HepG2 (cell line): Measurements from ENCODE around the gene LAMA5. TPM values are rescaled to one million over a fixed set of nuclear protein-coding genes. Genes with fewer than 3 reads are reported as not detected.
A peak's percentile ranks its signal among the peaks of the same experiment; 100 is the strongest.

ENCODE experiments used
- ATF7-NPFF ChIP-seq: sonication (generic); formaldehyde crosslinking; IDR thresholded peaks from 2 replicates; pipeline ENCODE4 v1.8.1; 2023; ENCODE audit warnings: mild to moderate bottlenecking, low read depth, missing genetic modification reagents, moderate library complexity
- ELF3 ChIP-seq: IDR thresholded peaks from 2 replicates; pipeline ENCODE4 v1.6.1; 2016; ENCODE audit warnings: missing genetic modification reagents, missing compliant biosample characterization
- GATAD1 ChIP-seq: IDR thresholded peaks from 2 replicates; pipeline ENCODE4 v1.6.1; 2016; ENCODE audit warnings: missing genetic modification reagents, missing compliant biosample characterization
- KLF13 ChIP-seq: sonication (generic); formaldehyde crosslinking; IDR thresholded peaks from 2 replicates; pipeline ENCODE4 v1.4.0; 2020; ENCODE audit warnings: mild to moderate bottlenecking, missing genetic modification reagents
- MXD3 ChIP-seq: IDR thresholded peaks from 2 replicates; pipeline ENCODE4 v1.6.1; 2016; ENCODE audit warnings: mild to moderate bottlenecking, missing biosample characterization, missing genetic modification reagents
- SMYD3 ChIP-seq: sonication (generic); formaldehyde crosslinking; IDR thresholded peaks from 2 replicates; pipeline ENCODE4 v1.8.1; 2023; ENCODE audit warnings: mild to moderate bottlenecking, missing genetic modification reagents
- SOX6 ChIP-seq, 2 experiments: fragments of 450-650 bp in 1 of 2; sonication (generic) in 1 of 2; formaldehyde crosslinking in 1 of 2; IDR thresholded peaks; 2 replicates each; pipeline versions ENCODE4 v1.4.0 to v1.6.1; 2017 to 2020; ENCODE audit warnings: antibody characterized with exemption in 1 of 2, mild to moderate bottlenecking in 1 of 2, missing genetic modification reagents in 1 of 2
- TAF15 ChIP-seq: fragments of 200-400 bp; formaldehyde crosslinking; IDR thresholded peaks from one replicate; pipeline ENCODE4 v1.6.1; 2018; ENCODE audit warnings: mild to moderate bottlenecking, low read depth, low read length; ENCODE audit not compliant: poor library complexity, severe bottlenecking
- ZBTB10 ChIP-seq: sonication (generic); formaldehyde crosslinking; IDR thresholded peaks from 2 replicates; pipeline ENCODE4 v1.4.0; 2020; ENCODE audit warnings: missing genetic modification reagents, borderline replicate concordance
- ZKSCAN8 ChIP-seq: IDR thresholded peaks from 2 replicates; pipeline ENCODE4 v1.6.1; 2016; ENCODE audit warnings: borderline replicate concordance, missing genetic modification reagents, missing compliant biosample characterization
- ZNF143 ChIP-seq: sonication (generic); formaldehyde crosslinking; IDR thresholded peaks from 2 replicates; pipeline ENCODE4 v1.4.0; 2020; ENCODE audit warnings: missing genetic modification reagents
- ZNF274 ChIP-seq: sonication (generic); formaldehyde crosslinking; IDR thresholded peaks from 2 replicates; pipeline ENCODE4 v1.5.1; 2020; ENCODE audit warnings: mild to moderate bottlenecking, missing genetic modification reagents
- ZNF335 ChIP-seq: sonication (generic); formaldehyde crosslinking; IDR thresholded peaks from 2 replicates; pipeline ENCODE4 v1.4.0; 2020; ENCODE audit warnings: missing genetic modification reagents
- ZNF772 ChIP-seq: sonication (generic); formaldehyde crosslinking; IDR thresholded peaks from 2 replicates; pipeline ENCODE4 v1.5.0; 2020; ENCODE audit warnings: mild to moderate bottlenecking, missing genetic modification reagents
- polyA plus RNA-seq, 8 experiments: library from polyadenylated mRNA; depleted of rRNA in 3 of 8; stranded (reverse) in 7 of 8; unstranded in 1 of 8; fragments of >200 nt; fragmentation: Illumina TruSeq in 4 of 8; extraction: Trizol in 4 of 8; gene quantifications; 2 replicates each; pipeline versions ENCODE4 v1.2.1 to v1.2.3, GENCODE V29; 2011 to 2016; ENCODE audit warnings: low read depth in 4 of 8, missing spikeins in 1 of 8, mixed read lengths in 1 of 8; ENCODE audit not compliant: insufficient read depth in 1 of 8
- total RNA-seq, 5 experiments: library from RNA; depleted of rRNA; stranded (reverse); fragments of >200 nt; fragmentation: Illumina TruSeq; extraction: Trizol; gene quantifications; 2 replicates each; pipeline ENCODE4 v1.2.3, GENCODE V29; 2016; ENCODE audit warnings: low read depth in 1 of 5
- TF ChIP-seq, protein P1 (sequence below): sonication (generic); formaldehyde crosslinking; IDR thresholded peaks from 2 replicates; pipeline ENCODE4 v1.4.0; 2020; ENCODE audit warnings: mild to moderate bottlenecking, missing genetic modification reagents
- TF ChIP-seq, protein P2 (sequence below): sonication (generic); formaldehyde crosslinking; IDR thresholded peaks from 2 replicates; pipeline ENCODE4 v1.5.1; 2020; ENCODE audit warnings: missing genetic modification reagents, mild to moderate bottlenecking, borderline replicate concordance
- TF ChIP-seq, protein P3 (sequence below): sonication (generic); formaldehyde crosslinking; IDR thresholded peaks from 2 replicates; pipeline ENCODE4 v1.4.0; 2020; ENCODE audit warnings: missing genetic modification reagents
- TF ChIP-seq, protein P4 (sequence below): sonication (generic); formaldehyde crosslinking; IDR thresholded peaks from 2 replicates; pipeline ENCODE4 v1.4.0; 2020; ENCODE audit warnings: missing genetic modification reagents
- TF ChIP-seq, protein P5 (sequence below): sonication (generic); formaldehyde crosslinking; IDR thresholded peaks from 2 replicates; pipeline ENCODE4 v1.5.1; 2020; ENCODE audit warnings: mild to moderate bottlenecking, moderate library complexity, missing genetic modification reagents

The LAMA5 gene
- total and polyA plus RNA-seq, 2 of the 13 experiments (the other 11 are each of a cell fraction or from before 2014, with no cell fraction given) = 21.0 to 44.7 TPM

- TF ChIP-seq ZBTB10 (CRISPR knock-in tag) (no peak; the same call in 1 of the 2 replicates), MXD3 (CRISPR knock-in tag) (no peak), ATF7-NPFF (CRISPR knock-in tag) (peak; percentile 82; the same call in 1 of the 2 replicates), ZNF772 (CRISPR knock-in tag) (0 out of 2 replicates have a peak, but pooled peaks have one; percentile 18), SMYD3 (peak; percentile 77; the same call in 1 of the 2 replicates), ZKSCAN8 (no peak), GATAD1 (0 out of 2 replicates have a peak, but pooled peaks have one; percentile 23), ELF3 (peak; percentile 53; the same call in 1 of the 2 replicates), TAF15 (peak; percentile 96), ZNF274 (CRISPR knock-in tag) (peak; percentile 84; the same call in 1 of the 2 replicates), ZNF335 (CRISPR knock-in tag) (no peak), ZNF143 (CRISPR knock-in tag) (0 out of 2 replicates have a peak, but pooled peaks have one; percentile 49), SOX6 (IDR thresholded peaks at IDR 0.05) (no peak), SOX6 (CRISPR knock-in tag; IDR thresholded peaks at IDR 0.05) (peak; percentile 55), KLF13 (CRISPR knock-in tag) (0 out of 2 replicates have a peak, but pooled peaks have one; percentile 74)
- TF ChIP-seq, protein P1, sequence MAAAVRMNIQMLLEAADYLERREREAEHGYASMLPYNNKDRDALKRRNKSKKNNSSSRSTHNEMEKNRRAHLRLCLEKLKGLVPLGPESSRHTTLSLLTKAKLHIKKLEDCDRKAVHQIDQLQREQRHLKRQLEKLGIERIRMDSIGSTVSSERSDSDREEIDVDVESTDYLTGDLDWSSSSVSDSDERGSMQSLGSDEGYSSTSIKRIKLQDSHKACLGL (CRISPR knock-in tag) = peak; percentile 67; the same call in 1 of the 2 replicates
- TF ChIP-seq, protein P2, sequence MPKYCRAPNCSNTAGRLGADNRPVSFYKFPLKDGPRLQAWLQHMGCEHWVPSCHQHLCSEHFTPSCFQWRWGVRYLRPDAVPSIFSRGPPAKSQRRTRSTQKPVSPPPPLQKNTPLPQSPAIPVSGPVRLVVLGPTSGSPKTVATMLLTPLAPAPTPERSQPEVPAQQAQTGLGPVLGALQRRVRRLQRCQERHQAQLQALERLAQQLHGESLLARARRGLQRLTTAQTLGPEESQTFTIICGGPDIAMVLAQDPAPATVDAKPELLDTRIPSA (CRISPR knock-in tag) = no peak
- TF ChIP-seq, protein P3, sequence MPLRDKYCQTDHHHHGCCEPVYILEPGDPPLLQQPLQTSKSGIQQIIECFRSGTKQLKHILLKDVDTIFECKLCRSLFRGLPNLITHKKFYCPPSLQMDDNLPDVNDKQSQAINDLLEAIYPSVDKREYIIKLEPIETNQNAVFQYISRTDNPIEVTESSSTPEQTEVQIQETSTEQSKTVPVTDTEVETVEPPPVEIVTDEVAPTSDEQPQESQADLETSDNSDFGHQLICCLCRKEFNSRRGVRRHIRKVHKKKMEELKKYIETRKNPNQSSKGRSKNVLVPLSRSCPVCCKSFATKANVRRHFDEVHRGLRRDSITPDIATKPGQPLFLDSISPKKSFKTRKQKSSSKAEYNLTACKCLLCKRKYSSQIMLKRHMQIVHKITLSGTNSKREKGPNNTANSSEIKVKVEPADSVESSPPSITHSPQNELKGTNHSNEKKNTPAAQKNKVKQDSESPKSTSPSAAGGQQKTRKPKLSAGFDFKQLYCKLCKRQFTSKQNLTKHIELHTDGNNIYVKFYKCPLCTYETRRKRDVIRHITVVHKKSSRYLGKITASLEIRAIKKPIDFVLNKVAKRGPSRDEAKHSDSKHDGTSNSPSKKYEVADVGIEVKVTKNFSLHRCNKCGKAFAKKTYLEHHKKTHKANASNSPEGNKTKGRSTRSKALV (CRISPR knock-in tag) = no peak
- TF ChIP-seq, protein P4, sequence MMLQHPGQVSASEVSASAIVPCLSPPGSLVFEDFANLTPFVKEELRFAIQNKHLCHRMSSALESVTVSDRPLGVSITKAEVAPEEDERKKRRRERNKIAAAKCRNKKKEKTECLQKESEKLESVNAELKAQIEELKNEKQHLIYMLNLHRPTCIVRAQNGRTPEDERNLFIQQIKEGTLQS (CRISPR knock-in tag) = no peak
- TF ChIP-seq, protein P5, sequence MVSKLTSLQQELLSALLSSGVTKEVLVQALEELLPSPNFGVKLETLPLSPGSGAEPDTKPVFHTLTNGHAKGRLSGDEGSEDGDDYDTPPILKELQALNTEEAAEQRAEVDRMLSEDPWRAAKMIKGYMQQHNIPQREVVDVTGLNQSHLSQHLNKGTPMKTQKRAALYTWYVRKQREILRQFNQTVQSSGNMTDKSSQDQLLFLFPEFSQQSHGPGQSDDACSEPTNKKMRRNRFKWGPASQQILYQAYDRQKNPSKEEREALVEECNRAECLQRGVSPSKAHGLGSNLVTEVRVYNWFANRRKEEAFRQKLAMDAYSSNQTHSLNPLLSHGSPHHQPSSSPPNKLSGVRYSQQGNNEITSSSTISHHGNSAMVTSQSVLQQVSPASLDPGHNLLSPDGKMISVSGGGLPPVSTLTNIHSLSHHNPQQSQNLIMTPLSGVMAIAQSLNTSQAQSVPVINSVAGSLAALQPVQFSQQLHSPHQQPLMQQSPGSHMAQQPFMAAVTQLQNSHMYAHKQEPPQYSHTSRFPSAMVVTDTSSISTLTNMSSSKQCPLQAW (CRISPR knock-in tag) = peak; percentile 79; the same call in 1 of the 2 replicates
Measured at GRCh38 chr20:62370807-62371587, 3.9 kb upstream of the LAMA5 start (continued).
